NCI-H2081 (cell line): ENCODE measurements around the gene OR2L8.
"Not testable (repeated sequence)": the region's sequence is repeated elsewhere in the genome, so short reads cannot be mapped to it uniquely, and the experiment has no call there.

ENCODE experiments used
- DNase-seq, 2 experiments: peaks; one replicate each; lab custom pipeline; 2025; lab: John Stamatoyannopoulos, UW

The OR2L8 gene

DNA sequence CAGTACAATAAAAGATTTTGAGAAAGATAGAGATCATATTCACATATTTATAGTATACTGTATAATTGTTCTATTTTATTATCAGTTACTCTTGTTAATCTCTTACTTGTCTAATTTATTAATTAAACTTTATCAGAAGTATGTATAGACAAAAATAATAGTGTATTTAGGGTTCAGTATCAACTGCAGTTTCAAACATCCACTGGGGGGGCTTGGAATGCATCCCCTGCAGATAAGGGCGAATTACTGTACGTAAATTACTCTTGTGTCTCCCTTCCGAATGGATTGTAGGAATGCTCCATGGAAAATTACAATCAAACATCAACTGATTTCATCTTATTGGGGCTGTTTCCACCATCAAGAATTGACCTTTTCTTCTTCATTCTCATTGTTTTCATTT is at the start of gene OR2L8:
OR2L8 (plus strand) TSS at position 301 of the 400 bp plus-strand sequence; CDS start at position 301, 0 bp downstream.
- DNase-seq = no peak

- no peak for DNase-seq
Observed at GRCh38 chr1:247904122-247904521, 44.5 kb upstream of the OR2L8 start.

- no peak for DNase-seq
Observed at GRCh38 chr1:247905181-247905580, 43.5 kb upstream of the OR2L8 start.

- DNase-seq = no peak
Observed at GRCh38 chr1:247905910-247906503, 42.7 kb upstream of the OR2L8 start.

GRCh38 chr1:247906504-247907047 is 42.1 kb upstream of the OR2L8 start:
- DNase-seq = no peak

DNA sequence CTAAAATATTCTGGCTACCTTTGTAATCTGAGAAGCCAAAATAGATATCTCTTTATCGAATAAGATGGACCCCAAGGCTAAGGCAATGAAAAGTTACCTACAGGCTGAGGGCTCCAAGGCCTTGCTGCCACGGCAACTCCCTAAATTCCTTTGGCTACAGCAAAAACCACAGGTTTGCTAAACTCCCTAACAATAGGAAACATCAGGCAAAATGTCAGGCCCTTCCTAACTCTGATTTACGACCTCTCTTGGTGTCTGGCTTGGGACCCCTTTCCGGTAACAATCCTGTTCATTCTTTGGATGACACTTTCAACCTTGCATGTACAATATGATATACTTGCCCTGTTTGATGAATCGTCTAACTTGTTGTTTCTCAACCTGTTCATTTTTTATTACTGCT is 39.9 kb upstream of the OR2L8 start:
- no peak for DNase-seq

GRCh38 chr1:247913786-247914185 is 34.9 kb upstream of the OR2L8 start:
- DNase-seq = no peak

DNA sequence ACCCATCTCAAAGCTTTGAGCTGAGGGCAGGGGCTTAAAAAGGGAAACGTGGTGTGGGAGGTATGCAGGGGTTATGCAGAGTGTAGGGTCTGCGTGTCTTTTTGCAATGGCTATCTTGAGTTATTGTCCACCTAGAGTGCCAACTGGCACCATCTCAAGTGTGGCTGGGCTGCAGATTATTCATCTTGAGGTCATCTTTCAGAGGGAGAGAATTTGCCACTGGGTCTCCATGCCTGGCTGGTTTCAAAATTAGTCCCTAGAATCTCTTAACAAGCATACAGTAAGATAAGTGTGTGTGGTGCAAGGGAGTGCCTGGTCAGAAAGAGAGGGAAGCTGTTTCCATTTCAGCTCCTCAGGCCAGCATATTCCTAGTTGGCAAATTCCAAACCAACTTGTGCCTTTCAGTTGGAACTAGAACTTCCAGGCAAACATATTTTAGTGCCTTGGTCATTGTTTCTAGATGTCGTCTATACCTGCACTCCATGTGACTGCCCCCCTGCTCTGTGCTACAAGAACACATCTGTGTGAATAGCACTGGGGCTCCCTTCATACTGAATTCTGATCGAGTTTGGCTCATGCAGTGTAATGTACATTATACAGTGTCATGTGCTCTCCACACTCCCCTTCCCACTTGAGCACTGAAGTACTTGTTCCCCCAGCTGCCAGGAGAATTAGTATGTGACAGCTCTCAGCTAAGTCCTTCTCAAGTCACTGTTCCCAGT is 33.6 kb upstream of the OR2L8 start:
- no peak for DNase-seq

DNA sequence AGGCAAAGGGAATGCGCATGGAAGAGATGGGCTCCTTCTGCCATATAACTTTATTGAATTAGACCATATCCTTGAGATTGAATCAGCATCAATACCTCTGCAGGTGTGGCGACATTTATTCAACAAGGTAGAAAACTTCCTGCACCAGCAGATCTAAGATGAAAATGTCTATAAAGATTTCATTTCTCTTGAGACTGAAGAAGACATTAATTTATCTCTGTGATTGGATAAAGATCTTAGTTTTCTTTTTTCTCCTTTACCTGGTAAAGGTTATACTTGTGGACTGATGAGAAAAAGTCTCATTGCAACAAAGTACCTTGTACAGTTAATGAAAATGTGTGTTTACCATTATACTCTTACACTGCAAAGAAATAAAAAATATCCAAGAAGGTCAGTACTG is 28.7 kb upstream of the OR2L8 start, which contains the start of gene OR2T8:
OR2T8 (plus strand) TSS at position 301 of the 400 bp plus-strand sequence. CDS start 766 bp downstream, outside the sequence.
- no peak for DNase-seq

GRCh38 chr1:247923941-247924340 is 24.7 kb upstream of the OR2L8 start:
- DNase-seq = no peak

GRCh38 chr1:247924868-247925267 is 23.8 kb upstream of the OR2L8 start, which contains the start of gene OR2AJ1:
TSS of gene OR2AJ1 (plus strand) at chr1:247924889. CDS start at chr1:247933769, 8,880 bp downstream.
- DNase-seq = no peak

- no peak for DNase-seq
Observed at GRCh38 chr1:247933989-247934388, 14.7 kb upstream of the OR2L8 start.

DNA sequence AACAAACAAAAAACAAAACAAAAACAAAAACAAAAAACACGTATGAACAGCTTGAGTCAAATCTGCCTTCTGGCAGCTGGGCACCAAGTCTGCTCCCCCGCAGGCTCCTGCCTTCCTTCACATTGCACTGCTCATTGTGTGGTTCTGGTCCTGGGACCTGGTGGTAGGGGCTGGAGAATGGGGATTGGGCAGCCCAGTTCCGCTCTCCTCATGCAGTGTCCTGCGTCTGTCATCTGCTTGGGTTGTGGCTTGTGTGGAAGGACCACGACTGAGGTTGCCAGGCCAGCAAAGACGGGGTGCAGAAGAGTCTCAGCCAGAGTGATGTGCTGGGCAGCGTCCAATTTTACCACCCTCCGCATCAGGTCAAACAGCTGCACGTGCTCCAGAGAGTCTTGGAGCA is 12.9 kb upstream of the OR2L8 start:
- no peak for DNase-seq

GRCh38 chr1:247936415-247936814 is 12.2 kb upstream of the OR2L8 start:
- no peak for DNase-seq

GRCh38 chr1:247936965-247937734 is 11.5 kb upstream of the OR2L8 start:
- DNase-seq = not testable (repeated sequence)

DNA sequence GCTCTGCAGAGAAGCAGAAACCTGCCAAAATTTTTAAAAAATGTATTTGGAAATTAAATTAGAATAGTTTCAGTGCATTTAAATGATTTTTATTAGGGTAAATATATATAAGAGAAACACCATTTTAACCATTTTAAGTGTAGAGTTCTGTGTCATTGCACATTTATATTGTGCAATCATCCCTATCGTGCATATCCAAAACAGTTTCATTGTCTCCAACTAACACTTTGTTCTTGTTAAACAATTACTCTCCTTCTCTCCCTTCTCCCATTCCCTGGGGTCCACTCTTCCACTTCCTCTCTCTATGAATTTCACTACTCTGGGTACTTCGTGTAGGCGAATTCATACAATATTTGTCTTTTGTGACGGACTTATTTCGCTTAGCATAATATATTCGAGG is 6.0 kb upstream of the OR2L8 start:
- no peak for DNase-seq

- DNase-seq = no peak
Observed at GRCh38 chr1:247953408-247953807, 4.8 kb downstream of the OR2L8 start.

GRCh38 chr1:247961791-247962190 is 13.1 kb downstream of the OR2L8 start:
- no peak for DNase-seq

- DNase-seq = no peak
Observed at GRCh38 chr1:247962911-247963588, 14.4 kb downstream of the OR2L8 start.

DNA sequence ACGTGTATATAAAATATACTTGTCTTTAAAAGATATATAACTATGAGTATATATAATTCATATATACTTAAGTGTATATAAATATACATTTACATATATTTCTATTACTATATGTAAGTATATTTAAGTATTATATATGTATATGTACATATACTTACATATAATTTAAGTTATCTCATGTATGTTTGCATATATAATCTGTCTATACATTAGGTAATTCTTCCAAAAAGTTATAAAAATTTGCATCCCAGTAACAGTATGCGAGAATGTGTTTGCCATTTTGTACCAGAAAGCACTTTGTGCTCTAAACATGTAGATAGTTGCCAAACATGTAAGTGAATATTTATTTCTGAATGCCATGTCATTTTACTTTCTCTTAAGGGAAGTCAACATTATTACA is 16.3 kb downstream of the OR2L8 start, which contains the start of gene OR2AK2:
OR2AK2 (plus strand) TSS at position 301 of the 400 bp plus-strand sequence. CDS start 144 bp downstream, outside the sequence.
- no peak for DNase-seq

DNA sequence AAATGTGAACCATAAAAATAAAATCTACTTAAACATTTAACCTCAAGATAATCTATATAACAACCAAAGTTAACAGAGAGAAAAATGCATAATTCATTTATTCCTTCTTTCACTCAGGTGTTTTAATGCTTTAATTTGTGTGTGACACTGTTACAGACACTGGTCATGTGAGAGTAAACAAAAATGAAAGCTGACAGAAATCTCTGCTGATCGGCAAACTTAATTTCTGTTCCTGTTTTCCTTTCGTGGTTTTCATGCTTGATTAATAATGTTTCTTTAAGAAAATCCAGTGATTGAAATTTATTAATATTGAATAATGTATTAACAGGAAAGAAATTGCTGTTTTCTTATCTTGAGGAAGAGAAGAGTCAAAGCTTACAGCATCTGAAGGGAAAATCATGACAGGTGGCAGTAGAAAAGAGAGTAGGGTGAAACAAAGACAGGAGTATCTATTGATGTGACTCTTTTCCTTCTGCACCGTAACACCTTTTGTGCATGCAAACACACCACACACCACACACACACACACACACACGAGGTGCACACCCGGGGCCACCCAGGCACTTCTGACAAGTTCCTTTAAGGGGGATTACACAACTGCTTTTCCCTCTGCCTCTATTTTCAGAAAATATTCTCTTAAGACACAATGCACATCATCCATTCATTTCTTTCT is 18.0 kb downstream of the OR2L8 start:
- DNase-seq = no peak
